ENCODE measurements around the gene SMPD2.

The SMPD2 gene

DNA sequence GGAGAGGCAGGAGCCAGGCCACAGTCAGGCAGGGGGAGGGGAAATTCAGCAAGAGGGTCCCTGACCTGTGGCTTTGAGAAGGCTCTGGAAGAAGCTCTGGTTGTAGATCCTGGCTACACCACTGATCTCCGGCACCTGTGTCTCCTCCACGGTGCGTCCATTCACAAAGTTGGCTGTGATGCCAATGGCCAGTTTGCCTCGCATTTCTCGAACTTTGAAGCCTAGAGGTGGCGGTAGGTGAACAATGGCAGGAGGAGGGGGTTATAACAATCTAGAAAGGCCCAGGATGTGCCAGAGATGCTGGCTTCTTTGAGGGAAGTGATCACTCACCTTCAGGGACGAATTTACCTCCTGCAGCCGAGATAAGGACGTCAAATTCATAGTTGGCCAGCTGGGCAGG is 11.7 kb downstream of the SMPD2 start:
- Histone ChIP-seq H3K27ac (ENCODE audit: extremely low read depth, low read depth, low read length) (no peak overlapping the region), H3K4me3 (ENCODE audit: low read depth, low read length) (no peak overlapping the region), H3K4me1 (ENCODE audit: control insufficient read depth, insufficient read depth, low read length) (no peaks in the 10 kb centered on the region), H3K36me3 (ENCODE audit: control insufficient read depth in 2 of 2, insufficient read depth in 1 of 2, low read length in 2 of 2) (peaks cover 0 to 24% of the 10 kb centered on the region in 2 experiments; a peak in 1 of 3 replicates), H3K9me3 (ENCODE audit: control insufficient read depth, insufficient read depth, low read depth, low read length) (no peaks in the 10 kb centered on the region)
- no peak for TF ChIP-seq ZNF585B (tag by site-specific recombination; IDR thresholded peaks at IDR 0.05)
- TF ChIP-seq OVOL3 (tag by site-specific recombination; IDR thresholded peaks at IDR 0.05) = no peak
- TF ChIP-seq, protein P1, sequence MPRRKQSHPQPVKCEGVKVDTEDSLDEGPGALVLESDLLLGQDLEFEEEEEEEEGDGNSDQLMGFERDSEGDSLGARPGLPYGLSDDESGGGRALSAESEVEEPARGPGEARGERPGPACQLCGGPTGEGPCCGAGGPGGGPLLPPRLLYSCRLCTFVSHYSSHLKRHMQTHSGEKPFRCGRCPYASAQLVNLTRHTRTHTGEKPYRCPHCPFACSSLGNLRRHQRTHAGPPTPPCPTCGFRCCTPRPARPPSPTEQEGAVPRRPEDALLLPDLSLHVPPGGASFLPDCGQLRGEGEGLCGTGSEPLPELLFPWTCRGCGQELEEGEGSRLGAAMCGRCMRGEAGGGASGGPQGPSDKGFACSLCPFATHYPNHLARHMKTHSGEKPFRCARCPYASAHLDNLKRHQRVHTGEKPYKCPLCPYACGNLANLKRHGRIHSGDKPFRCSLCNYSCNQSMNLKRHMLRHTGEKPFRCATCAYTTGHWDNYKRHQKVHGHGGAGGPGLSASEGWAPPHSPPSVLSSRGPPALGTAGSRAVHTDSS (tag by site-specific recombination; IDR thresholded peaks at IDR 0.05) = no peak
- TF ChIP-seq ZNF639 (tag by site-specific recombination; IDR thresholded peaks at IDR 0.05) = no peak
- no peak for TF ChIP-seq SP3 (tag by site-specific recombination; IDR thresholded peaks at IDR 0.05)
- no peak for TF ChIP-seq ZNF37A (tag by site-specific recombination; IDR thresholded peaks at IDR 0.05)
- TF ChIP-seq ZNF19 (tag by site-specific recombination; IDR thresholded peaks at IDR 0.05; ENCODE audit: low read depth) = no peak
- no peak for TF ChIP-seq BCL11B (tag by site-specific recombination; IDR thresholded peaks at IDR 0.05; ENCODE audit: low read depth)
- TF ChIP-seq ZNF223 (tag by site-specific recombination; IDR thresholded peaks at IDR 0.05) = no peak
- no peak for TF ChIP-seq ZSCAN5A (tag by site-specific recombination; IDR thresholded peaks at IDR 0.05)
- TF ChIP-seq PRDM2 (tag by site-specific recombination; IDR thresholded peaks at IDR 0.05; ENCODE audit: borderline replicate concordance) = no peak
- no peak for TF ChIP-seq ZNF398 (tag by site-specific recombination; IDR thresholded peaks at IDR 0.05)
- no peak for TF ChIP-seq ZNF529 (tag by site-specific recombination; IDR thresholded peaks at IDR 0.05; ENCODE audit: insufficient replicate concordance)
- TF ChIP-seq ZSCAN16 (tag by site-specific recombination; IDR thresholded peaks at IDR 0.05) = no peak
- no peak for TF ChIP-seq BCL11A (tag by site-specific recombination; IDR thresholded peaks at IDR 0.05; ENCODE audit: low read depth)
- no peak for TF ChIP-seq ZNF324 (tag by site-specific recombination; IDR thresholded peaks at IDR 0.05)
- ChIA-PET CTCF (interaction anchor here (0.6 to 1.8 kb wide), 3 partner anchors 18 to 69 kb away, joined by 3 to 4 read pairs (median 3); no protein-coding TSS in a partner anchor), POLR2A (interaction anchor here (0.7 to 2.8 kb wide), 2 partner anchors 11 to 30 kb away, joined by 3 to 17 read pairs; partner anchors contain the start of genes PPIL6 and SMPD2)

Data from HEK293 (cell line).